IMR-90 (cell line): Measurements from ENCODE around the gene CAMTA2.

Experiments
- TF ChIP-seq, protein P1 (sequence below): conservative IDR thresholded peaks from 2 replicates; pipeline ENCODE4 v1.5.1; 2012; ENCODE audit warnings: mild to moderate bottlenecking, low read depth, low read length, improper control_type of control experiment
- TF ChIP-seq, protein P2 (sequence below): fragments of 150-350 bp; IDR thresholded peaks from 2 replicates; pipeline ENCODE4 v1.6.1; 2017; ENCODE audit warnings: mild to moderate bottlenecking, antibody characterized with exemption, low read length, low read depth

DNA sequence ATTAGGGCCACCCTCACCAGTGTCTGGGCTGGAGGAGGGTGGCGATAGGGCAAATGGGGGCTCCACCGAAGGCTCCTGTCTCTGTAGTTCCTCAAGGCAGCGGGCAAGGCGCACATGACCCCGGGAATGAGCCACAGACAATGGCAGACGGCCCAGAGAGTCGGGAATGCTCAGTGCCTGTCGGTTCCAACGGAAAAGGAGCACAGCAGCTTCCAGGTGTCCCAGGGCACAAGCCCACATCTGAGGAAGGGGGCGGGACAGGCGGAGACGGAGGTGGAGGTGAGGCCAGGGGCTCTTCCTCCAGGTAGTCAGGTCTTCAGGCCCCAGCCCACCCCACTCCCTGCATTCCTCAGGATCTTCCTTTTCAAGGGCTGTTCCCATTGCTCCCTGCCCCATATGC lies 14.7 kb downstream of the CAMTA2 start:
- TF ChIP-seq, protein P1, sequence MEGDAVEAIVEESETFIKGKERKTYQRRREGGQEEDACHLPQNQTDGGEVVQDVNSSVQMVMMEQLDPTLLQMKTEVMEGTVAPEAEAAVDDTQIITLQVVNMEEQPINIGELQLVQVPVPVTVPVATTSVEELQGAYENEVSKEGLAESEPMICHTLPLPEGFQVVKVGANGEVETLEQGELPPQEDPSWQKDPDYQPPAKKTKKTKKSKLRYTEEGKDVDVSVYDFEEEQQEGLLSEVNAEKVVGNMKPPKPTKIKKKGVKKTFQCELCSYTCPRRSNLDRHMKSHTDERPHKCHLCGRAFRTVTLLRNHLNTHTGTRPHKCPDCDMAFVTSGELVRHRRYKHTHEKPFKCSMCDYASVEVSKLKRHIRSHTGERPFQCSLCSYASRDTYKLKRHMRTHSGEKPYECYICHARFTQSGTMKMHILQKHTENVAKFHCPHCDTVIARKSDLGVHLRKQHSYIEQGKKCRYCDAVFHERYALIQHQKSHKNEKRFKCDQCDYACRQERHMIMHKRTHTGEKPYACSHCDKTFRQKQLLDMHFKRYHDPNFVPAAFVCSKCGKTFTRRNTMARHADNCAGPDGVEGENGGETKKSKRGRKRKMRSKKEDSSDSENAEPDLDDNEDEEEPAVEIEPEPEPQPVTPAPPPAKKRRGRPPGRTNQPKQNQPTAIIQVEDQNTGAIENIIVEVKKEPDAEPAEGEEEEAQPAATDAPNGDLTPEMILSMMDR = no peak
- TF ChIP-seq, protein P2, sequence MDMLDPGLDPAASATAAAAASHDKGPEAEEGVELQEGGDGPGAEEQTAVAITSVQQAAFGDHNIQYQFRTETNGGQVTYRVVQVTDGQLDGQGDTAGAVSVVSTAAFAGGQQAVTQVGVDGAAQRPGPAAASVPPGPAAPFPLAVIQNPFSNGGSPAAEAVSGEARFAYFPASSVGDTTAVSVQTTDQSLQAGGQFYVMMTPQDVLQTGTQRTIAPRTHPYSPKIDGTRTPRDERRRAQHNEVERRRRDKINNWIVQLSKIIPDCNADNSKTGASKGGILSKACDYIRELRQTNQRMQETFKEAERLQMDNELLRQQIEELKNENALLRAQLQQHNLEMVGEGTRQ = no peak
